NB4 (cell line): Measurements from ENCODE around the gene SLC35F6.

Experiments
- DNase-seq: peaks from one replicate; pipeline ENCODE4 v3.0.0; 2010; ENCODE audit warnings: low read depth
- H3K4me3 ChIP-seq: one replicate; pipeline ENCODE4 v1.5.1; 2011; ENCODE audit warnings: mild to moderate bottlenecking, low read depth, low read length, moderate library complexity
- MAX ChIP-seq: IDR thresholded peaks from 2 replicates; pipeline ENCODE4 v1.6.1; 2011; ENCODE audit warnings: low read depth, low read length
- MYC ChIP-seq: IDR thresholded peaks from 2 replicates; pipeline ENCODE4 v1.6.1; 2011; ENCODE audit warnings: low read depth, low read length
- POLR2A ChIP-seq: IDR thresholded peaks from 2 replicates; pipeline ENCODE4 v1.6.1; 2011; ENCODE audit warnings: mild to moderate bottlenecking; ENCODE audit not compliant: insufficient read length; ENCODE audit errors: extremely low read depth
- TF ChIP-seq, protein P1 (sequence below): IDR thresholded peaks from one replicate; pipeline ENCODE4 v1.5.1; 2012; ENCODE audit warnings: low read depth, low read length

Gene SLC35F6

GRCh38 chr2:26718949-26719686 lies 45.0 kb upstream of the SLC35F6 start:
- DNase-seq, result no peak
- TF ChIP-seq MYC, result no peak
- no peak for TF ChIP-seq MAX
- TF ChIP-seq POLR2A, result no peak
- TF ChIP-seq, protein P1, sequence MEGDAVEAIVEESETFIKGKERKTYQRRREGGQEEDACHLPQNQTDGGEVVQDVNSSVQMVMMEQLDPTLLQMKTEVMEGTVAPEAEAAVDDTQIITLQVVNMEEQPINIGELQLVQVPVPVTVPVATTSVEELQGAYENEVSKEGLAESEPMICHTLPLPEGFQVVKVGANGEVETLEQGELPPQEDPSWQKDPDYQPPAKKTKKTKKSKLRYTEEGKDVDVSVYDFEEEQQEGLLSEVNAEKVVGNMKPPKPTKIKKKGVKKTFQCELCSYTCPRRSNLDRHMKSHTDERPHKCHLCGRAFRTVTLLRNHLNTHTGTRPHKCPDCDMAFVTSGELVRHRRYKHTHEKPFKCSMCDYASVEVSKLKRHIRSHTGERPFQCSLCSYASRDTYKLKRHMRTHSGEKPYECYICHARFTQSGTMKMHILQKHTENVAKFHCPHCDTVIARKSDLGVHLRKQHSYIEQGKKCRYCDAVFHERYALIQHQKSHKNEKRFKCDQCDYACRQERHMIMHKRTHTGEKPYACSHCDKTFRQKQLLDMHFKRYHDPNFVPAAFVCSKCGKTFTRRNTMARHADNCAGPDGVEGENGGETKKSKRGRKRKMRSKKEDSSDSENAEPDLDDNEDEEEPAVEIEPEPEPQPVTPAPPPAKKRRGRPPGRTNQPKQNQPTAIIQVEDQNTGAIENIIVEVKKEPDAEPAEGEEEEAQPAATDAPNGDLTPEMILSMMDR, result no peak
- no peak overlapping the region for H3K4me3 ChIP-seq

GRCh38 chr2:26720322-26721114 lies 43.6 kb upstream of the SLC35F6 start:
- no peak for DNase-seq
- no peak for TF ChIP-seq POLR2A
- TF ChIP-seq, protein P1, result no peak
- no peak for TF ChIP-seq MYC
- H3K4me3 ChIP-seq, result no peak overlapping the region

- DNase-seq, result no peak
- H3K4me3 ChIP-seq, result no peak overlapping the region
- TF ChIP-seq POLR2A (no peak), MYC (no peak), MAX (no peak)
- TF ChIP-seq, protein P1, result no peak
Measured at GRCh38 chr2:26721115-26722032, 42.7 kb upstream of the SLC35F6 start.

GRCh38 chr2:26722328-26722727 lies 41.8 kb upstream of the SLC35F6 start:
- H3K4me3 ChIP-seq, result no peak overlapping the region
- TF ChIP-seq MYC (no peak), MAX (no peak), POLR2A (no peak)
- TF ChIP-seq, protein P1, result no peak

GRCh38 chr2:26722911-26723310 lies 41.2 kb upstream of the SLC35F6 start:
- TF ChIP-seq MAX (no peak), MYC (no peak)
- H3K4me3 ChIP-seq, result no peak overlapping the region
- DNase-seq, result no peak

More at GRCh38 chr2:26722328-26722727, 41.8 kb upstream of the SLC35F6 start:
- no peak for DNase-seq
